Neural cell (in vitro differentiated cells): ENCODE measurements around the gene DSCAML1. TPM values are rescaled to one million over a fixed set of nuclear protein-coding genes. Genes with fewer than 3 reads are reported as not detected.

Experiments used
- H2AFZ ChIP-seq: fragments of 200-600, 300-800 bp; sonication (generic), shearing (Covaris generic); 2 replicates; pipeline ENCODE4 v1.6.0; 2014; ENCODE audit warnings: low read depth, mild to moderate bottlenecking, antibody characterized with exemption, low read length, moderate library complexity
- H3F3A ChIP-seq: fragments of 200-600 bp; shearing (Covaris generic); 2 replicates; pipeline ENCODE4 v1.6.1; 2016; ENCODE audit warnings: mild to moderate bottlenecking, moderate library complexity, mixed read lengths, antibody characterized with exemption, low read length; ENCODE audit not compliant: insufficient read depth, poor library complexity, severe bottlenecking
- H3K27ac ChIP-seq: fragments of 200-600, 300-800 bp; sonication (generic), shearing (Covaris generic); 2 replicates; pipeline ENCODE4 v1.5.1; 2014; ENCODE audit warnings: mild to moderate bottlenecking, low read length, moderate library complexity
- H3K27me3 ChIP-seq: fragments of 300-800, 200-600 bp; sonication (generic), shearing (Covaris generic); 2 replicates; pipeline ENCODE4 v1.6.0; 2014; ENCODE audit warnings: mild to moderate bottlenecking, low read depth, low read length, moderate library complexity; ENCODE audit not compliant: insufficient read depth
- H3K36me3 ChIP-seq: fragments of 300-800, 200-600 bp; sonication (generic), shearing (Covaris generic); 2 replicates; pipeline ENCODE4 v1.5.1; 2014; ENCODE audit warnings: mild to moderate bottlenecking, antibody characterized with exemption, low read length, moderate library complexity; ENCODE audit not compliant: insufficient read depth
- H3K4me2 ChIP-seq: fragments of 300-800, 200-600 bp; sonication (generic), shearing (Covaris generic); 2 replicates; pipeline ENCODE4 v1.6.0; 2014; ENCODE audit warnings: mild to moderate bottlenecking, low read length
- H3K4me3 ChIP-seq: fragments of 300-800, 200-600 bp; sonication (generic), shearing (Covaris generic); 2 replicates; pipeline ENCODE4 v1.5.1; 2014; ENCODE audit warnings: mild to moderate bottlenecking, low read length, moderate library complexity
- H3K79me2 ChIP-seq: fragments of 200-600 bp; shearing (Covaris generic); replicated peaks from 2 replicates; pipeline ENCODE4 v1.6.0; 2014; ENCODE audit warnings: mild to moderate bottlenecking, low read length, moderate library complexity; ENCODE audit not compliant: insufficient read depth
- H3K9ac ChIP-seq: fragments of 300-800, 200-600 bp; sonication (generic), shearing (Covaris generic); 2 replicates; pipeline ENCODE4 v1.6.1; 2016; ENCODE audit warnings: mild to moderate bottlenecking, low read length, mixed read lengths
- H3K9me2 ChIP-seq: fragments of 200-600 bp; shearing (Covaris generic); 2 replicates; pipeline ENCODE4 v1.6.1; 2016; ENCODE audit warnings: mild to moderate bottlenecking, low read length, mixed read lengths; ENCODE audit not compliant: insufficient read depth
- H3K9me3 ChIP-seq: fragments of 200-600, 300-800 bp; sonication (generic), shearing (Covaris generic); 2 replicates; pipeline ENCODE4 v1.6.1; 2016; ENCODE audit warnings: mild to moderate bottlenecking, mixed run types, low read length, moderate library complexity, mixed read lengths
- H4K20me1 ChIP-seq: fragments of 200-600 bp; shearing (Covaris generic); 2 replicates; pipeline ENCODE4 v1.6.1; 2016; ENCODE audit warnings: mild to moderate bottlenecking, mixed run types; ENCODE audit not compliant: insufficient read depth
- CTCF ChIP-seq: fragments of 450-650 bp; IDR thresholded peaks from 2 replicates; pipeline ENCODE4 v1.5.1; 2014; ENCODE audit warnings: antibody characterized with exemption, mild to moderate bottlenecking, moderate library complexity; ENCODE audit not compliant: poor library complexity, severe bottlenecking
- EP300 ChIP-seq: fragments of 450-650 bp; conservative IDR thresholded peaks from 2 replicates; pipeline ENCODE4 v1.6.1; 2014; ENCODE audit warnings: antibody characterized with exemption, mild to moderate bottlenecking, moderate library complexity; ENCODE audit not compliant: poor library complexity, severe bottlenecking
- EZH2 ChIP-seq: fragments of 200-600, 300-800 bp; shearing (Covaris generic), sonication (generic); IDR thresholded peaks from 2 replicates; pipeline ENCODE4 v1.6.1; 2014; ENCODE audit warnings: antibody characterized with exemption, low read length, borderline replicate concordance, mild to moderate bottlenecking; ENCODE audit not compliant: insufficient read depth, poor library complexity, severe bottlenecking
- MXI1 ChIP-seq: fragments of 450-650 bp; conservative IDR thresholded peaks from 2 replicates; pipeline ENCODE4 v1.6.1; 2014; ENCODE audit warnings: antibody characterized with exemption, mild to moderate bottlenecking; ENCODE audit not compliant: poor library complexity, severe bottlenecking
- POLR2AphosphoS5 ChIP-seq: IDR thresholded peaks from 2 replicates; pipeline ENCODE4 v1.6.1; 2012
- RAD21 ChIP-seq: fragments of 450-650 bp; conservative IDR thresholded peaks from 2 replicates; pipeline ENCODE4 v1.6.1; 2014; ENCODE audit warnings: antibody characterized with exemption, mild to moderate bottlenecking, moderate library complexity
- REST ChIP-seq: IDR thresholded peaks from 2 replicates; pipeline ENCODE4 v1.6.1; 2012; ENCODE audit warnings: borderline replicate concordance
- SMC3 ChIP-seq: fragments of 450-650 bp; conservative IDR thresholded peaks from 2 replicates; pipeline ENCODE4 v1.6.1; 2014; ENCODE audit warnings: antibody characterized with exemption, mild to moderate bottlenecking, moderate library complexity; ENCODE audit not compliant: poor library complexity
- TAF1 ChIP-seq: IDR thresholded peaks from 2 replicates; pipeline ENCODE4 v1.6.1; 2012; ENCODE audit warnings: low read depth
- polyA plus RNA-seq: library from polyadenylated mRNA; depleted of rRNA; stranded (reverse); fragments of >200 nt; gene quantifications from 2 replicates; pipeline ENCODE4 v1.2.3, GENCODE V29; 2014

DSCAML1 gene
- polyA plus RNA-seq, 1 donor from 2014 or later = 1.3 TPM

GRCh38 chr11:117830072-117830471 lies 33.1 kb upstream of the DSCAML1 start:
- Histone ChIP-seq H3K9me3 (no peaks in the 10 kb centered on the region), H3K4me3 (no peak overlapping the region), H3K36me3 (peaks cover 3% of the 10 kb centered on the region)

GRCh38 chr11:117829369-117829725 lies 32.3 kb upstream of the DSCAML1 start:
- Histone ChIP-seq H3K27me3 (no peaks in the 10 kb centered on the region), H4K20me1 (no peaks in the 10 kb centered on the region), H2AFZ (no peak overlapping the region), H3K79me2 (no peaks in the 10 kb centered on the region), H3K9me3 (no peaks in the 10 kb centered on the region), H3K9me2 (no peaks in the 10 kb centered on the region), H3K4me2 (no peak overlapping the region), H3K36me3 (peaks cover 3% of the 10 kb centered on the region), H3F3A (no peaks in the 10 kb centered on the region), H3K4me3 (no peak overlapping the region), H3K9ac (no peak overlapping the region), H3K27ac (no peak overlapping the region)
- TF ChIP-seq MXI1 = no peak
- TF ChIP-seq TAF1 = no peak
- TF ChIP-seq EZH2 = no peak
- TF ChIP-seq EP300 = no peak
- no peak for TF ChIP-seq POLR2AphosphoS5
- no peak for TF ChIP-seq CTCF
- no peak for TF ChIP-seq SMC3
- no peak for TF ChIP-seq REST
- no peak for TF ChIP-seq RAD21

More at GRCh38 chr11:117830072-117830471, 33.1 kb upstream of the DSCAML1 start:
- Histone ChIP-seq H3F3A (no peaks in the 10 kb centered on the region), H3K27ac (no peak overlapping the region), H3K79me2 (no peaks in the 10 kb centered on the region), H2AFZ (no peak overlapping the region), H3K9ac (no peak overlapping the region), H3K9me2 (no peaks in the 10 kb centered on the region), H3K27me3 (no peaks in the 10 kb centered on the region), H3K4me2 (no peak overlapping the region), H4K20me1 (no peaks in the 10 kb centered on the region)
- no peak for TF ChIP-seq MXI1
- TF ChIP-seq EZH2 = no peak
- TF ChIP-seq TAF1 = no peak
- TF ChIP-seq EP300 = no peak
